Smooth muscle cell (in vitro differentiated cells): Measurements from ENCODE around the gene RPS29. TPM values are rescaled to one million over a fixed set of nuclear protein-coding genes. Genes with fewer than 3 reads are reported as not detected.

ENCODE experiments used
- DNase-seq: peaks from one replicate; lab custom pipeline; 2025; ENCODE audit not compliant: unreplicated experiment; lab: John Stamatoyannopoulos, UW
- H2AFZ ChIP-seq: fragments of 200-600 bp; sonication (generic); 2 replicates; pipeline ENCODE4 v1.6.0; 2016; ENCODE audit warnings: antibody characterized with exemption, low read depth, mild to moderate bottlenecking
- H3F3A ChIP-seq: fragments of 200-600 bp; sonication (generic); 2 replicates; pipeline ENCODE4 v1.6.0; 2017; ENCODE audit warnings: antibody characterized with exemption, low read depth
- H3K27ac ChIP-seq: fragments of 200-600 bp; sonication (generic); 2 replicates; pipeline ENCODE4 v1.5.1; 2016; ENCODE audit warnings: low read depth, mild to moderate bottlenecking
- H3K27me3 ChIP-seq: fragments of 200-600 bp; sonication (generic); 2 replicates; pipeline ENCODE4 v1.6.1; 2016; ENCODE audit warnings: low read depth, mild to moderate bottlenecking
- H3K36me3 ChIP-seq: fragments of 200-600 bp; sonication (generic); 2 replicates; pipeline ENCODE4 v1.5.1; 2016; ENCODE audit warnings: low read depth
- H3K4me1 ChIP-seq: fragments of 200-600 bp; sonication (generic); 2 replicates; pipeline ENCODE4 v1.5.1; 2016; ENCODE audit warnings: low read depth
- H3K4me2 ChIP-seq: fragments of 200-600 bp; sonication (generic); 2 replicates; pipeline ENCODE4 v1.6.0; 2016; ENCODE audit warnings: mild to moderate bottlenecking
- H3K4me3 ChIP-seq: fragments of 200-600 bp; sonication (generic); 2 replicates; pipeline ENCODE4 v1.5.1; 2016; ENCODE audit warnings: mild to moderate bottlenecking
- H3K79me2 ChIP-seq: fragments of 200-600 bp; sonication (generic); 2 replicates; pipeline ENCODE4 v1.6.0; 2016; ENCODE audit warnings: low read depth, mild to moderate bottlenecking
- H3K9ac ChIP-seq: fragments of 200-600 bp; sonication (generic); 2 replicates; pipeline ENCODE4 v1.6.0; 2016; ENCODE audit warnings: low read depth
- H3K9me3 ChIP-seq: fragments of 200-600 bp; sonication (generic); replicated peaks from 2 replicates; pipeline ENCODE4 v1.5.1; 2016; ENCODE audit warnings: low read depth
- H4K20me1 ChIP-seq: fragments of 200-600 bp; sonication (generic); 2 replicates; pipeline ENCODE4 v1.6.0; 2016; ENCODE audit warnings: low read depth
- WGBS: methylation state at CpG from one replicate; pipeline ENCODE4 v1.1.7; 2016; ENCODE audit warnings: low lambda C conversion rate; 5-methylcytosine and 5-hydroxymethylcytosine counted together
- polyA plus RNA-seq: library from polyadenylated mRNA; unstranded; fragments of >200 nt; fragmentation: Nextera tagmentation; extraction: Ambion mirVana; gene quantifications from 2 replicates; pipeline ENCODE4 v1.2.1, GENCODE V29; 2016
- total RNA-seq: library from RNA; depleted of rRNA; stranded (reverse); fragments of >200 nt; gene quantifications from 2 replicates; pipeline ENCODE4 v1.2.3, GENCODE V29; 2014
- TF ChIP-seq, protein P1 (sequence below): fragments of 200-600 bp; sonication (generic); IDR thresholded peaks from 2 replicates; pipeline ENCODE4 v1.5.1; 2017; ENCODE audit warnings: borderline replicate concordance, mild to moderate bottlenecking, antibody characterized with exemption; ENCODE audit not compliant: insufficient read depth, poor library complexity, severe bottlenecking

The RPS29 gene
- total and polyA plus RNA-seq, 2 experiments from 2014 or later: 1,151 to 7,688 TPM

DNA sequence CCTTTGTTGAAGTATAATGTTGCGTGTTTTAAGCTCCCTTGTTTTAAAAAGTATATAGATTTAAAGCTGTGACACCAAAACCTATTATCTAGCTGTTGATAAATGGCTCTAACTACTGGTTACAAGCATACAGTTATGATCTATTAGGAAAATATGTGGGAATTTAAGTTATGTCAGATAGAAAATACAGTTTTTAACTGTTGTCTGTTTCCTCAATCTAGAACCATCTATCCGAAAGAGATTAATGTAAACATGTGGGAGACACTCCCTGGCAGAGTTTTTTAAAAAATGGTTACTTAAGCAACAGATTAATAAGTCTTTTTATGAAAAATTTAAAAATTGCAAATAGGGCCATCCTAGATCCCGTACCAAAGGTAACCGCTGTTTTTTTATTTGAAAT, 26.1 kb upstream of the RPS29 start:
- Histone ChIP-seq H3K9me3 (no peaks in the 10 kb centered on the region), H3K9ac (no peak overlapping the region), H2AFZ (no peak overlapping the region), H3K4me2 (no peak overlapping the region), H3K79me2 (no peaks in the 10 kb centered on the region), H3K4me1 (no peaks in the 10 kb centered on the region), H3K27me3 (no peaks in the 10 kb centered on the region), H3K36me3 (no peaks in the 10 kb centered on the region), H3F3A (no peaks in the 10 kb centered on the region), H3K4me3 (no peak overlapping the region), H3K27ac (no peak overlapping the region), H4K20me1 (peaks cover 5% of the 10 kb centered on the region)
- WGBS: 82% methylated on average over 4 of the region's 4 CpGs
- TF ChIP-seq, protein P1, sequence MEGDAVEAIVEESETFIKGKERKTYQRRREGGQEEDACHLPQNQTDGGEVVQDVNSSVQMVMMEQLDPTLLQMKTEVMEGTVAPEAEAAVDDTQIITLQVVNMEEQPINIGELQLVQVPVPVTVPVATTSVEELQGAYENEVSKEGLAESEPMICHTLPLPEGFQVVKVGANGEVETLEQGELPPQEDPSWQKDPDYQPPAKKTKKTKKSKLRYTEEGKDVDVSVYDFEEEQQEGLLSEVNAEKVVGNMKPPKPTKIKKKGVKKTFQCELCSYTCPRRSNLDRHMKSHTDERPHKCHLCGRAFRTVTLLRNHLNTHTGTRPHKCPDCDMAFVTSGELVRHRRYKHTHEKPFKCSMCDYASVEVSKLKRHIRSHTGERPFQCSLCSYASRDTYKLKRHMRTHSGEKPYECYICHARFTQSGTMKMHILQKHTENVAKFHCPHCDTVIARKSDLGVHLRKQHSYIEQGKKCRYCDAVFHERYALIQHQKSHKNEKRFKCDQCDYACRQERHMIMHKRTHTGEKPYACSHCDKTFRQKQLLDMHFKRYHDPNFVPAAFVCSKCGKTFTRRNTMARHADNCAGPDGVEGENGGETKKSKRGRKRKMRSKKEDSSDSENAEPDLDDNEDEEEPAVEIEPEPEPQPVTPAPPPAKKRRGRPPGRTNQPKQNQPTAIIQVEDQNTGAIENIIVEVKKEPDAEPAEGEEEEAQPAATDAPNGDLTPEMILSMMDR: no peak
- DNase-seq: no peak

DNA sequence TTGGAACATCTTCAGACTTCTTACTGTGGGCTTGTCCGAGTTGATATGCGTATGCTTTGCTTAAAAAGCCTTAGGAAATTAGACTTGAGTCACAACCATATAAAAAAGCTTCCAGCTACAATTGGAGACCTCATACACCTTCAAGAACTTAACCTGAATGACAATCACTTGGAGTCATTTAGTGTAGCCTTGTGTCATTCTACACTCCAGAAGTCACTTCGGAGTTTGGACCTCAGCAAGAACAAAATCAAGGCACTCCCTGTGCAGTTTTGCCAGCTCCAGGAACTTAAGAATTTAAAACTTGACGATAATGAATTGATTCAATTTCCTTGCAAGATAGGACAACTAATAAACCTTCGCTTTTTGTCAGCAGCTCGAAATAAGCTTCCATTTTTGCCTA, 21.4 kb upstream of the RPS29 start:
- H2AFZ ChIP-seq: no peak overlapping the region
- H3K9me3 ChIP-seq: no peaks in the 10 kb centered on the region
- TF ChIP-seq, protein P1: no peak
- DNase-seq: no peak
- no peak overlapping the region for H3K27ac ChIP-seq
- H3K9ac ChIP-seq: no peak overlapping the region
- no peaks in the 10 kb centered on the region for H3K4me1 ChIP-seq
- H3K36me3 ChIP-seq: no peaks in the 10 kb centered on the region
- H4K20me1 ChIP-seq: no peaks in the 10 kb centered on the region
- no peak overlapping the region for H3K4me3 ChIP-seq
- no peaks in the 10 kb centered on the region for H3K79me2 ChIP-seq
- H3K4me2 ChIP-seq: no peak overlapping the region
- no peaks in the 10 kb centered on the region for H3K27me3 ChIP-seq
- 80% methylated on average over 6 of the region's 6 CpGs for WGBS
- H3F3A ChIP-seq: no peaks in the 10 kb centered on the region

DNA sequence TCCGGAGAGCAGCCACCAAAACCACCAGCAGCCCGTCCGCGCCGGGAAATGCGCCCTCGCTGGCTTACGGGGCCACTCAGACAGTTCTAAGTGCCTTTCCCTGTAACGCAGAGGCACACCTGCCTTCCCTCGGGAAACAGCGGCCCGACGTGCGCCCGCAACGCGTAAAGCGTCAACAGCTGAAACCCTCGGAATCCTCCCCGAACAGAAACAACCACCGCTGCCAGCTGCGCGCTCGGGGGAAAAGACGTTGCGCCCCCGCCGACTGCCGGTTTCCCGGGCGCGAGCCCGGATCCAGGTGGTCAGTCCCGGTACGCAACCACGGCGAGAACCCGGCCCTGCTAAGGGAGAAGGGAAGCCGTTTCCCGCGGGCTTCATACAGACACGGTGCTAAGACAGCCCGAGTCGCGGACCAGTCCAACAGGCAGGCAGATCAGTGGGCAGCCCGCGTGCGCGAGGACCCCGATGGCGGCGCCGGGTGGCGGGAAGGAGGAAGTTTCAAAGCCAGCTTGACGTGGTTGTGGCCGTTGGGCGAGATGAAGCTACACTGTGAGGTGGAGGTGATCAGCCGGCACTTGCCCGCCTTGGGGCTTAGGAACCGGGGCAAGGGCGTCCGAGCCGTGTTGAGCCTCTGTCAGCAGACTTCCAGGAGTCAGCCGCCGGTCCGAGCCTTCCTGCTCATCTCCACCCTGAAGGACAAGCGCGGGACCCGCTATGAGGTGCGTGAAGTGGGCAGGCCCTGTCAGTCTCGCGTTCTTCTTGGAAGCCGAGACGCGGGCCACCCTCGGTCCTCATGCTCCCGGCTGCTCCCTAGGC, 12.5 kb upstream of the RPS29 start, which contains the start of gene LRR1:
TSS of gene LRR1 (plus strand) at position 456 of the 816 bp plus-strand sequence. CDS start at position 537, 81 bp downstream.
- WGBS: under 1% methylated on average over 77 of the region's 77 CpGs
- peaks cover 5% of the 10 kb centered on the region for H3F3A ChIP-seq

More for the DNA sequence above, 12.5 kb upstream of the RPS29 start, which contains the start of gene LRR1:
- TF ChIP-seq, protein P1: no peak
- Histone ChIP-seq H3K4me3 (peak within 1 kb of the TSS; percentile 79), H2AFZ (peak within 1 kb of the TSS; percentile 98), H3K4me1 (no peaks in the 10 kb centered on the region), H3K27ac (peak within 1 kb of the TSS; percentile 86), H3K79me2 (peaks cover 7% of the 10 kb centered on the region), H3K9ac (peak within 1 kb of the TSS; percentile 88), H3K4me2 (peak within 1 kb of the TSS; percentile 100), H3K27me3 (no peaks in the 10 kb centered on the region), H3K9me3 (no peaks in the 10 kb centered on the region), H4K20me1 (no peaks in the 10 kb centered on the region), H3K36me3 (no peaks in the 10 kb centered on the region)
- DNase-seq: peak; percentile 57
